ENCODE measurements around the gene NEK9. TPM values are rescaled to one million over a fixed set of nuclear protein-coding genes. Genes with fewer than 3 reads are reported as not detected.

NEK9 gene
- total RNA-seq, 2 experiments from 2014 or later = 95.2 to 104 TPM

GRCh38 chr14:75067212-75067611 is 59.6 kb downstream of the NEK9 start:
- no peak overlapping the region for H3K27ac Mint-ChIP-seq
- peaks cover 14% of the 10 kb centered on the region for H3K4me1 Mint-ChIP-seq
- no peaks in the 10 kb centered on the region for H3K9me3 Mint-ChIP-seq
- ATAC-seq (ENCODE audit: low read depth) (no peak), DNase-seq (no peak)
- no peak overlapping the region for H3K4me3 Mint-ChIP-seq
- H3K36me3 Mint-ChIP-seq = peaks cover 2% of the 10 kb centered on the region
- H3K27me3 Mint-ChIP-seq = no peaks in the 10 kb centered on the region
- POLR2A ChIA-PET = interaction anchor here (0.7 kb wide), 1 partner anchor 221 kb away, joined by 3 read pairs; no protein-coding TSS in a partner anchor

- H3K27me3 Mint-ChIP-seq = no peaks in the 10 kb centered on the region
- peaks cover 2% of the 10 kb centered on the region for H3K36me3 Mint-ChIP-seq
- no peaks in the 10 kb centered on the region for H3K9me3 Mint-ChIP-seq
- H3K4me1 Mint-ChIP-seq = peaks cover 15% of the 10 kb centered on the region
- ATAC-seq (ENCODE audit: low read depth) (no peak), DNase-seq (no peak)
- POLR2A ChIA-PET = no interaction called here
- H3K4me3 Mint-ChIP-seq = no peak overlapping the region
- H3K27ac Mint-ChIP-seq = no peak overlapping the region
These were observed 60.2 kb downstream of the NEK9 start for GRCh38 chr14:75066691-75067090.

- ATAC-seq (ENCODE audit: low read depth) (no peak), DNase-seq (no peak)
- POLR2A ChIA-PET = interaction anchor here (0.6 to 2.7 kb wide), 8 partner anchors 8 to 1114 kb away, joined by 3 to 17 read pairs (median 4); partner anchors contain the start of genes COQ6, EIF2B2, FAM161B and MLH3
- Mint-ChIP-seq H3K4me3 (peak overlapping the region; percentile 98), H3K27ac (peak overlapping the region; percentile 94), H3K4me1 (peaks cover 27% of the 10 kb centered on the region), H3K9me3 (peaks cover 2% of the 10 kb centered on the region), H3K27me3 (no peaks in the 10 kb centered on the region), H3K36me3 (peaks cover 20% of the 10 kb centered on the region)
These were observed 62.7 kb downstream of the NEK9 start for GRCh38 chr14:75064205-75064567.

GRCh38 chr14:75063491-75064204 is 63.2 kb downstream of the NEK9 start, which contains the start of gene ACYP1:
Gene ACYP1, minus strand, starts transcription at chr14:75064024. Its CDS starts 471 bp downstream, at chr14:75063553.
- Mint-ChIP-seq H3K36me3 (peaks cover 25% of the 10 kb centered on the region), H3K4me1 (peaks cover 29% of the 10 kb centered on the region), H3K4me3 (peak within 1 kb of the TSS; percentile 98), H3K27ac (peak within 1 kb of the TSS; percentile 94), H3K9me3 (peaks cover 2% of the 10 kb centered on the region), H3K27me3 (no peaks in the 10 kb centered on the region)
- POLR2A ChIA-PET = interaction anchor here (0.6 to 2.7 kb wide), 10 partner anchors 9 to 1114 kb away, joined by 3 to 17 read pairs (median 3); partner anchors contain the start of genes COQ6, EIF2B2, FAM161B and MLH3
- DNase-seq = peak; percentile 93
- peak; percentile 99 for ATAC-seq (ENCODE audit: low read depth)

- peak overlapping the region; percentile 98 for H3K4me3 Mint-ChIP-seq
- ATAC-seq (ENCODE audit: low read depth) = no peak
- H3K27me3 Mint-ChIP-seq = no peaks in the 10 kb centered on the region
- DNase-seq = no peak
- H3K27ac Mint-ChIP-seq = peak overlapping the region; percentile 94
- POLR2A ChIA-PET = interaction anchor here (0.5 to 2.7 kb wide), 6 partner anchors 13 to 300 kb away, joined by 3 to 17 read pairs (median 4); partner anchors contain the start of genes EIF2B2 and MLH3
- peaks cover 29% of the 10 kb centered on the region for H3K36me3 Mint-ChIP-seq
- H3K4me1 Mint-ChIP-seq = peaks cover 31% of the 10 kb centered on the region
- H3K9me3 Mint-ChIP-seq = peaks cover 2% of the 10 kb centered on the region
These were observed 63.8 kb downstream of the NEK9 start for GRCh38 chr14:75063013-75063412.

GRCh38 chr14:75060420-75060819 is 66.4 kb downstream of the NEK9 start:
- DNase-seq = no peak
- H3K27me3 Mint-ChIP-seq = no peaks in the 10 kb centered on the region
- H3K4me3 Mint-ChIP-seq = no peak overlapping the region
- H3K4me1 Mint-ChIP-seq = peaks cover 42% of the 10 kb centered on the region
- POLR2A ChIA-PET = no interaction called here
- peaks cover 2% of the 10 kb centered on the region for H3K9me3 Mint-ChIP-seq
- peaks cover 40% of the 10 kb centered on the region for H3K36me3 Mint-ChIP-seq
- ATAC-seq (ENCODE audit: low read depth) = no peak
- H3K27ac Mint-ChIP-seq = no peak overlapping the region

- DNase-seq (no peak), ATAC-seq (ENCODE audit: low read depth) (no peak)
- POLR2A ChIA-PET = no interaction called here
- Mint-ChIP-seq H3K36me3 (peaks cover 44% of the 10 kb centered on the region), H3K9me3 (peaks cover 2% of the 10 kb centered on the region), H3K4me3 (no peak overlapping the region), H3K27me3 (no peaks in the 10 kb centered on the region), H3K4me1 (peaks cover 41% of the 10 kb centered on the region), H3K27ac (no peak overlapping the region)
These were observed 67.2 kb downstream of the NEK9 start for GRCh38 chr14:75059642-75060041.

GRCh38 chr14:75054421-75054820 is 72.4 kb downstream of the NEK9 start:
- POLR2A ChIA-PET = interaction anchor here (0.6 kb wide), 1 partner anchor 117 kb away, joined by 3 read pairs; no protein-coding TSS in a partner anchor
- H3K36me3 Mint-ChIP-seq = peaks cover 42% of the 10 kb centered on the region

GRCh38 chr14:75053396-75054291 is 73.2 kb downstream of the NEK9 start:
- H3K9me3 Mint-ChIP-seq = no peaks in the 10 kb centered on the region
- no peak overlapping the region for H3K4me3 Mint-ChIP-seq
- POLR2A ChIA-PET = no interaction called here
- DNase-seq = no peak
- H3K4me1 Mint-ChIP-seq = peaks cover 36% of the 10 kb centered on the region
- peaks cover 38% of the 10 kb centered on the region for H3K36me3 Mint-ChIP-seq
- no peaks in the 10 kb centered on the region for H3K27me3 Mint-ChIP-seq
- no peak for ATAC-seq (ENCODE audit: low read depth)
- H3K27ac Mint-ChIP-seq = no peak overlapping the region

More at GRCh38 chr14:75054421-75054820, 72.4 kb downstream of the NEK9 start:
- Mint-ChIP-seq H3K27ac (no peak overlapping the region), H3K4me1 (peaks cover 40% of the 10 kb centered on the region), H3K27me3 (no peaks in the 10 kb centered on the region), H3K4me3 (no peak overlapping the region), H3K9me3 (no peaks in the 10 kb centered on the region)
- ATAC-seq (ENCODE audit: low read depth) = no peak
- DNase-seq = no peak

- peak overlapping the region; percentile 90 for H3K4me3 Mint-ChIP-seq
- no peaks in the 10 kb centered on the region for H3K27me3 Mint-ChIP-seq
- POLR2A ChIA-PET = interaction anchor here (0.6 to 3.8 kb wide), 4 partner anchors 10 to 235 kb away, joined by 3 to 17 read pairs (median 4); partner anchors contain the start of gene ACYP1
- no peak for ATAC-seq (ENCODE audit: low read depth)
- peaks cover 36% of the 10 kb centered on the region for H3K36me3 Mint-ChIP-seq
- H3K9me3 Mint-ChIP-seq = no peaks in the 10 kb centered on the region
- H3K27ac Mint-ChIP-seq = peak overlapping the region; percentile 82
- H3K4me1 Mint-ChIP-seq = peaks cover 30% of the 10 kb centered on the region
- no peak for DNase-seq
These were observed 75.3 kb downstream of the NEK9 start for GRCh38 chr14:75051556-75051899.

GRCh38 chr14:75050852-75051555 is 75.8 kb downstream of the NEK9 start, which contains the start of gene MLH3:
Gene MLH3, minus strand, starts transcription at chr14:75051467. Its CDS starts 1,812 bp downstream, at chr14:75049655.
- Mint-ChIP-seq H3K4me3 (peak within 1 kb of the TSS; percentile 90), H3K27me3 (no peaks in the 10 kb centered on the region), H3K9me3 (no peaks in the 10 kb centered on the region), H3K27ac (peak within 1 kb of the TSS; percentile 82), H3K36me3 (peaks cover 37% of the 10 kb centered on the region), H3K4me1 (peaks cover 28% of the 10 kb centered on the region)
- peak; percentile 79 for ATAC-seq (ENCODE audit: low read depth)
- POLR2A ChIA-PET = interaction anchor here (1.2 to 3.8 kb wide), 3 partner anchors 11 to 48 kb away, joined by 3 to 17 read pairs (median 4); partner anchors contain the start of gene ACYP1
- DNase-seq = peak; percentile 85

GRCh38 chr14:75049731-75050201 is 77.1 kb downstream of the NEK9 start:
- ATAC-seq (ENCODE audit: low read depth) (no peak), DNase-seq (no peak)
- POLR2A ChIA-PET = interaction anchor here (3.8 kb wide), 1 partner anchor 14 kb away, joined by 17 read pairs; the partner anchor contains the start of gene ACYP1
- Mint-ChIP-seq H3K9me3 (no peaks in the 10 kb centered on the region), H3K27ac (no peak overlapping the region), H3K4me1 (peaks cover 29% of the 10 kb centered on the region), H3K4me3 (peak overlapping the region; percentile 90), H3K27me3 (no peaks in the 10 kb centered on the region), H3K36me3 (peaks cover 29% of the 10 kb centered on the region)
